CD4-positive, alpha-beta T cell treated with Interleukin-17A for 4 hours (primary cell): ENCODE results near the gene FRYL.
"Not testable (repeated sequence)": the region's sequence is repeated elsewhere in the genome, so short reads cannot be mapped to it uniquely, and the experiment has no call there.

ENCODE experiments used
- DNase-seq: peaks from one replicate; pipeline ENCODE4 v3.0.0-alpha.2; 2020; ENCODE audit warnings: mixed read lengths

Gene FRYL

GRCh38 chr4:48781968-48782367, 1.9 kb upstream of the FRYL start:
- no peak for DNase-seq

GRCh38 chr4:48780865-48781214, 761 bp upstream of the FRYL start:
- DNase-seq, result peak; percentile 62

DNA sequence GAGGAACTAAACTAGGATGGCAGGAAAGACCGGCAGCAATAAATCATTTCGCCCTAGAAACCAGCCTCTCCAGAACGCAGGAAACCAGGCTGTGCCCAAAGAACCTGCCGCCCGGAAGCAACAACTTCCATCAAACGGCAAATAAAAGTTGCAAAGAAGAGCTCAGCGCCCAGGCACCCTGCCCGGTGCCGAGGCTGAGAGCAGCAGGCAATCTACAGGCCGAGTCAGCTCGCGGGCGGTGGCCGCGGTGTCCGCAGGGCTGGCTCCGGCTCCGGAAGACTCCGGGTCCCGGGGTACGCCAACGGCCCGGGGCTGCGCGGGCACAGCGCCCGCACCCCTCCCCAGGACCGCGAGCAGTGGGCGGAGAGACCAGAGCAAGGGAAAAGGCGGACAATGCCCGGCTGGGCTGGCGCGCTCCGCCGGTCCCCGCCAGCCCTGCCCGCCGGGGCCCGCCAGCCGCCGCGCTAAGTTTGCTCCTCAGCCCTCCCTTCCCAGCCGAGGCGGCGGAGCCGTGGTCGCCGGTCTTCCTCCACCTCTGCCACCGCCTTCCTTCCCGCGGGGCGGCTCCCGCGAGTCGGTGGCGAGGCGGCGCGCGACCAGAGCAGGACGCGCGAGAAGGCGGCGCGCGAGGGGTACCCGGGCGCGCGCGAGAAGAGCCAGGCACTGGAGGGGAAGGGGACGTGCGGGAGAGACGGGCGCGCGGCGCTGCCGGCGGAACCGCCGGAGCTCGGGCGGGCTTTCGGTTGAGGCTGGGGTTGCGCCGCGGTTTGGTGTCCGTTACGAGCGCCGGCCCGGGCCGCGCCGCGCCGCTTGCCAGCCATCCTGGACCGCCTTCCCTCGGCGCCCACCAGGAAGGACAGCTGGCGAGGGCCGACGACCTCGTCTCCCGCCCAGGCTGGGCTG, 733 bp downstream of the FRYL start:
- DNase-seq, result peak; percentile 79

GRCh38 chr4:48778431-48779094, 1.5 kb downstream of the FRYL start:
- DNase-seq, result no peak

- DNase-seq, result no peak
These were observed 2.3 kb downstream of the FRYL start for GRCh38 chr4:48777739-48778138.

GRCh38 chr4:48774760-48775710, 5.0 kb downstream of the FRYL start:
- DNase-seq, result no peak

DNA sequence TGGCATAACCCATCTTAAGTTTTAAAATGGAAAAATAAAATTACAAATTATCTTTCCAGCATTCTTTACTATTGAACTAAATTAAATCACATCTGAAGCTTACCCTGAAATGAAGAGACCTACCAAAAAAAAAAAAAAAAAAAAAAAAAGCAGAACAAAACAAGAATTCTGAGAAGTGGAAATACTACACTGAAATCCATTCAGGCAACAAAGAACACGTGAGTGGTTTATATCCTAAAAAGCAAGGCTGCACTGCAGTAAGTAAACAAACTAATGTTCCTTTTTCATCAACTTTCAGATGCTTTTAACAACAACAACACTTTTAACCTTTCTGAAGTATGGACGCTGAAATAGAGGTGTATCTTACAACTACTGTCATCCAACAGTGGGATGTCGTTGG, 7.5 kb downstream of the FRYL start:
- DNase-seq, result no peak

DNA sequence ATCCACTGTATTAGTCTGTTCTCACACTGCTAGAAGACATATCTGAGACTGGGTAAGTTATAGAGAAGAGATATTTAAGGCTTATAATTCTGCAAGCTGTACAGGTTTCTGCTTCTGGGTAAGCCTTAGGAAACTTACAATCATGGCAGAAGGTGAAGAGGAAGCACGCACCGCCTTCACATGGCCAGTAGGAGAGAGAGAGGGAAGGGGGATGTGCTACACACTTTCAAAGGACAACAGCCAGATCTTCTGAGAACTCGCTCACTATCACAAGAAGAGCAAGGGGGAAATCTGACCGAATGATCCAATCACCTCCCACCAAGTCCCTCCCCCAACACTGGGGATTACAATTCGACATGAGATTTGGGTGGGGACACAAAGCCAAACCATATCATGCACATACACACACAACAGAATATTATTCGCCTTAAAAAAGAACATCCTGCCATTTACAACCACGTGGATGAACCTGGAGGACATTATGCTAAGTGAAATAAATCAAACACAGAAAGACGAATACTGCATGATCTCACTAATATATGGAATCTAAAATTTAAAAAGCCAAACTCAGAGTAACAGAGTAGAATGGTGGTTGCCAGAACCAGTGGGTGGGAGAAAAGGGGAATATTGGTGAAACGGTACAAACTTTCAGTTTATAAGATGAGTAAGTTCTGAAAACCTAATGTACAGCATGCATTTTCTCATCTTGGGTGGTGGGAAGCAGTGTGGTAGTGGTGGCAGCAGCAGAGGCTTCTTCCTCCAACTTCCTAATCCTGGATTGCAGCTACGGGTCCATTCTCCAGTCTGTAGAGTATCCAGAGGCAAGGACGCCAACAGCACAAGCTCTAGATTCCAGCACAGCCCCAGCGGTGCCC, 12.8 kb downstream of the FRYL start:
- DNase-seq, result no peak

GRCh38 chr4:48766131-48766792, 13.8 kb downstream of the FRYL start:
- DNase-seq, result no peak

DNA sequence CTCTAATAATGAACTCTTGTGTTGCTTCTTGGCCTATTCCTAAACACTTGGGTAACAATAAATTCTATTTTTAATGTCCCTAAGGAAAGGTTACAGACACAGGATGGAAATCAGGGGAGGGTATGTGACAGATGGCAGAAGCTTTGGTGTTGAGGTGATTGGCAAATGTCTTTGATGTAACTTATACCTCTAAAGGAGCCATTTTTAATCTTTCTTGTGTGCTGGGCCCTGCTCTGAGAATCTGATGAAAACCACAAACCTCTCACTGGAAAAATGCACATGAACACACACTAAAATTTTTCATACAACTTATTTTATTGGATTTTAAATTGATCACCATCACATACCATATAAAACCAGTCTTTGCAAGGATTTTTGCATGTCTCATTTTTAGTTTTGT, 17.7 kb downstream of the FRYL start:
- DNase-seq, result no peak

DNA sequence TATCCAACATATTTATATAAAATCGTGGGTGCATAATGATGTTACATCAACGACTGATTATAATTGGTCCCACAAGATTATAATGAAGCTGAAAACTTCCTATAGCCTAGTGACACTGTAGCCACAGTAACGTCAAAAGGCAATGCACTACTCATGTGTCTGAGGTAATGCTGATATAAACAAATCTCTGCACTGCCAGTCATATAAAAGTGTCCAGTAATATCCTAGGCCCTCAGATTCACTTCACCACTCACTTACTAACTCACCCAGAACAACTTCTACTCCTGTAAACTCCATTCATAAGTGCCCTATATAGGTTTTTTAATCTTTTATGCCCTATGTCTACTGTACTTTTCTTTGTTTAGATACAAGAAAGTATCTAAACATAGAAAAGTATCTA, 18.8 kb downstream of the FRYL start:
- no peak for DNase-seq

DNA sequence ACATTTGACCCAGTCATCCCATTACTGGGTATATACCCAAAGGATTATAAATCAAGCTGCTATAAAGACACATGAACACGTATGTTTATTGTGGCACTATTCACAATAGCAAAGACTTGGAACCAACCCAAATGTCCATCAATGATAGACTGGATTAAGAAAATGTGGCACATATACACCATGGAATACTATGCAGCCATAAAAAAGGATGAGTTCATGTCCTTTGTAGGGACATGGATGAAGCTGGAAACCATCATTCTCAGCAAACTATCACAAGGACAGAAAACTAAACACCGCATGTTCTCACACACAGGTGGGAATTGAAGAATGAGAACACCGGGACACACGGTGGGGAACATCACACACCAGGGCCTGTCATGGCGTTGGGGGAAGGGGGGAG, 21.4 kb downstream of the FRYL start:
- DNase-seq, result not testable (repeated sequence)

- no peak for DNase-seq
These were observed 23.3 kb downstream of the FRYL start for GRCh38 chr4:48756689-48757220.

- DNase-seq, result no peak
These were observed 24.8 kb downstream of the FRYL start for GRCh38 chr4:48755281-48755680.

DNA sequence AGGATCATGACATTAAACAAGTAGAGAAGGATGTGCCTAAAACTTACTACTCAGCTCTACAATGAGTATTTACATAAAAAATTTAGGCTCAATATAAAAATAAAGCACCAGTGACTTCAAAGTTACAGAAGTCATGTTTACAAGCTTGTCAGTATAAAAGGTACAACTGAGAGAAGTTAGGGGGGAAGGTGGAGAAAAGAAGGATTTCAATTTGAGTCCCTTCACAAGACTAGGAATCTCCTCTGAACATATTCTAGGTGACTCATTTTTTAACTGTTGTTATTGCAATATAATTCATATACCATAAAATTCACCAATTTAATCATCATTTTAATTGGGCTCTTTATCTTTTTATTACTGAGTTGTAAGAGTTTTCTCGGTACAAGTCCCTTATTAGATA, 26.9 kb downstream of the FRYL start:
- no peak for DNase-seq

DNA sequence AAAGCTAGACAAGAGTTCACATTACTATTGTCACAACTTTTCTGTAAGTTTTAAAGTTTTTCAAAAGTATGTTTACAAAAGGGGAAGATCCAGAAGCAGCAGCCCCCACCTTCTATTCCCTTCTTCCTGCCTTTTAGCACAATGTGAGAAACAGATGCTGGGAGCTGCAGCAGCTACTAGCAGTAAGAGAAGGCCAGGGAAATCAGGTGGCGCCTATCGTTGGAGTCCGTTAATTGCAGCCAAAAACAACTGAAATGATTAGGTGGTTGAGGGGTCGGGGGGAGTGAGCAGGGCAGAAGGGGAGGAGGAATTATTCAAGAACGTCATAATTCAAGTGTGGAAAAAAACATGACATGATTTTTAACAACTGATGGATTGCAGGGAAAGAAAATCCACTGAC, 27.4 kb downstream of the FRYL start:
- DNase-seq, result no peak

- no peak for DNase-seq
These were observed 27.8 kb downstream of the FRYL start for GRCh38 chr4:48752246-48752645.

DNA sequence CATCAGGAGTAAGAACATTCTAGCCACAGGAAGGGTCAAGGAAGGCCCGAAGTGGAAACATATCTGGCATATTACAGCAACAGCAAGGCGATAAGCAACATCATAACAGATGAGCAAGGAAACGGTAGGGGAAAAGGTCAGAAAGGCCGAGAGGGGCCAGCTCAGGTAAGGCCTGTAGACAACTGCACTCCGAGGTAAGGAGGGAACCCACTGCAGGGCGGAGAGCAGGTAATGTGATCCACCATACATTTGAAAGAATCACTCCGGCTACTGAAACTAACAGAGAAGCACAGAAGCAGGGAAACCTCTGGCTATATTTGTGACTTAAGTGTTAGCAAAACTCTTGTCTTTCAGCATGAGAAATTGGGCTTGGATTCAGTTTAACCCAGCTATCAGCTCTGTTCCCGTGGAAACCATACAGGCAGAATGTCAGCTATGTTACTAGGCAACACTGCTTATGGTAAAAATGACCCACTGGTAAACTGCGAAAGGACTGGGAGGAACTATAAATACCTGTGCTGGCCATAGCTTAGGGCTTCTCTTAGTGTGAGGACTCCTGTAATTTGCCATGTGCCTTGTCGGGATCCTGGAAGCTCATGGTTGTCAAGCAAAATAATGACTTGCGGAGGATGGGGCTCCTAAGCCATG, 31.0 kb downstream of the FRYL start:
- DNase-seq, result no peak

DNA sequence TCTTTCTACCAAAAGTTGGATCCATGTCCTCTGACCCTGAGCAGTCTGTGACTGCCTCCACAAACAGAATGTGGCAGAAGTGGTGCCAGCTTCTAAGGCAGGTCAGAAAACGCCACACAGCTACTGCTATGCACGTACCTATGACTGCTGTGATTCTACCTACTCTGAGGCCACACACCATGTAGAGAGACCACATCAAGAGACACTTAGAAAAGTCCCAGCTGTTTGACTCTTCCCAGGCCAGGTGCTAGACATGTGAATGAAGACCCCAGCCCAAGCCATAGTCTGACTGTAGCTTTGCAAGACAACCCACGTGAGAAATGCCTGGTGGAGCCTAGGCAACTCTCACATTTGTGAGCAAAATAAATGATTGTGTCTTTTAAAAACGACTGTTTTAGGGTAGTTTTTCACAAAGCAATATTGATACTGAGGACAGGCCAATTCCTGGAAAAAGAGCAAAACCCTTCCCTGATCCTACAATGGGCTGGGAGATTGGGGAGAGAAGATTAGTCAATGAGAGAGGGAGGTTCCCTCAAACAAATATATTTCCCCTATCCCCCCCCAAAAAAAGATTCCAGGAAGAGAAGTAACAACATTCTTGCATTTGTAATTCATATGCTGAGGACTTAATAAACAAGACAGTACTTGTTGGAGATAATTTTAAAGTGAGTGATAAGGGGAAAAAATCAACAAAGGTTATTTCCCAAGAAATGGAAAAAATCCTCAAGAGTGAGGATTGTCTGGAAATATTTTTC, 33.3 kb downstream of the FRYL start:
- DNase-seq, result peak; percentile 16

- not testable (repeated sequence) for DNase-seq
These were observed 34.9 kb downstream of the FRYL start for GRCh38 chr4:48745223-48745622.
